ENCODE data around the gene TAOK2. TPM values are rescaled to one million over a fixed set of nuclear protein-coding genes. Genes with fewer than 3 reads are reported as not detected.

The TAOK2 gene
- total RNA-seq, 4 donors from 2014 or later: 15.9 to 31.0 (median 22.1) TPM

GRCh38 chr16:29994600-29995323, 21.1 kb downstream of the TAOK2 start:
- ATAC-seq (peak in 1 of 2 donors; percentile 8), DNase-seq (no peak)
- peaks cover 17 to 21% of the 10 kb centered on the region in 2 donors for H3K4me1 ChIP-seq
- peaks cover 0 to 60% of the 10 kb centered on the region in 2 donors for H3K36me3 ChIP-seq
- peak overlapping the region; percentile 95 to 100 (median 99) for H3K27ac ChIP-seq
- no peaks in the 10 kb centered on the region for H3K9me3 ChIP-seq
- peak overlapping the region; percentile 79 to 100 (median 90) for H3K4me3 ChIP-seq
- intact Hi-C loops (cut with DNase I; ENCODE audit: low total_unique reads): loop anchor here (1.0 to 10.0 kb wide), 7 partner anchors 32 to 1078 kb away; partner anchors contain the start of genes CDIPT, KCTD13, PAGR1 and TMEM219
- in situ Hi-C loops (cut with MboI; ENCODE audit: low sequenced_read_pairs in 4 of 4): no loop called here
- no peaks in the 10 kb centered on the region for H3K27me3 ChIP-seq
- TF ChIP-seq POLR2A (IDR thresholded peaks at IDR 0.05): no peak
- TF ChIP-seq CTCF (IDR thresholded peaks at IDR 0.05 in 4 of 5, conservative IDR thresholded peaks at IDR 0.05 in 1 of 5): no peak

GRCh38 chr16:29995324-29995910, 21.7 kb downstream of the TAOK2 start, which contains the start of gene HIRIP3:
Gene HIRIP3 (minus strand): TSS chr16:29995617. CDS start chr16:29995605, 12 bp downstream.
- H3K4me3 ChIP-seq: peak within 1 kb of the TSS; percentile 79 to 100 (median 90)

GRCh38 chr16:29995911-29996765, 22.5 kb downstream of the TAOK2 start, which contains the start of gene INO80E:
Gene INO80E (plus strand): TSS chr16:29996241. CDS start chr16:29996311, 70 bp downstream.
- Histone ChIP-seq H3K4me1 (peaks cover 17 to 21% of the 10 kb centered on the region in 2 donors), H3K36me3 (peaks cover 0 to 52% of the 10 kb centered on the region in 2 donors), H3K27me3 (no peaks in the 10 kb centered on the region), H3K4me3 (peak within 1 kb of the TSS; percentile 79 to 100 (median 90)), H3K27ac (peak within 1 kb of the TSS; percentile 95 to 100 (median 99)), H3K9me3 (no peaks in the 10 kb centered on the region)
- intact Hi-C loops (cut with DNase I; ENCODE audit: low total_unique reads): loop anchor here (1.0 to 10.0 kb wide), 9 partner anchors 23 to 1076 kb away; partner anchors contain the start of genes CDIPT, KCTD13, KIF22 and PAGR1
- ATAC-seq: peak; percentile 91 to 97
- TF ChIP-seq POLR2A (IDR thresholded peaks at IDR 0.05) (peak; percentile 64 to 71), CTCF (IDR thresholded peaks at IDR 0.05 in 4 of 5, conservative IDR thresholded peaks at IDR 0.05 in 1 of 5) (peak in 1 of 5 experiments; percentile 10)
- in situ Hi-C loops (cut with MboI; ENCODE audit: low sequenced_read_pairs in 4 of 4): no loop called here
- peak; percentile 98 for DNase-seq

More at GRCh38 chr16:29995324-29995910, 21.7 kb downstream of the TAOK2 start, which contains the start of gene HIRIP3:
- H3K9me3 ChIP-seq: no peaks in the 10 kb centered on the region
- peak within 1 kb of the TSS; percentile 95 to 100 (median 99) for H3K27ac ChIP-seq
- DNase-seq (peak; percentile 69 to 84), ATAC-seq (peak; percentile 88 to 90)
- H3K27me3 ChIP-seq: no peaks in the 10 kb centered on the region
- in situ Hi-C loops (cut with MboI; ENCODE audit: low sequenced_read_pairs in 4 of 4): no loop called here
- H3K36me3 ChIP-seq: peaks cover 0 to 53% of the 10 kb centered on the region in 2 donors
- intact Hi-C loops (cut with DNase I; ENCODE audit: low total_unique reads): loop anchor here (1.0 to 10.0 kb wide), 7 partner anchors 33 to 1077 kb away; partner anchors contain the start of genes CDIPT, KCTD13, PAGR1 and TMEM219
- TF ChIP-seq POLR2A (IDR thresholded peaks at IDR 0.05) (no peak), CTCF (IDR thresholded peaks at IDR 0.05 in 4 of 5, conservative IDR thresholded peaks at IDR 0.05 in 1 of 5) (no peak)
- peaks cover 17 to 21% of the 10 kb centered on the region in 2 donors for H3K4me1 ChIP-seq

- Histone ChIP-seq H3K4me3 (peak overlapping the region; percentile 79 to 100 (median 90)), H3K27ac (peak overlapping the region; percentile 95 to 100 (median 99)), H3K9me3 (no peaks in the 10 kb centered on the region), H3K36me3 (peaks cover 0 to 49% of the 10 kb centered on the region in 2 donors), H3K4me1 (peaks cover 17 to 21% of the 10 kb centered on the region in 2 donors), H3K27me3 (no peaks in the 10 kb centered on the region)
- no peak for DNase-seq
- no peak for ATAC-seq
- intact Hi-C loops (cut with DNase I; ENCODE audit: low total_unique reads) (loop anchor here (1.0 to 10.0 kb wide), 7 partner anchors 24 to 1075 kb away; partner anchors contain the start of genes KIF22, PAGR1, TAOK2 and TMEM219), in situ Hi-C loops (cut with MboI; ENCODE audit: low sequenced_read_pairs in 4 of 4) (no loop called here)
- TF ChIP-seq CTCF (IDR thresholded peaks at IDR 0.05 in 4 of 5, conservative IDR thresholded peaks at IDR 0.05 in 1 of 5) (no peak), POLR2A (IDR thresholded peaks at IDR 0.05) (no peak)
These were observed 23.1 kb downstream of the TAOK2 start for GRCh38 chr16:29996766-29997250.

Data from gastrocnemius medialis (tissue), 4 donors.